Measurements from ENCODE around the gene SMIM35.
A peak's percentile ranks its signal among the peaks of the same experiment; 100 is the strongest.
"Not testable (repeated sequence)": the region's sequence is repeated elsewhere in the genome, so short reads cannot be mapped to it uniquely, and the experiment has no call there.

SMIM35 gene

GRCh38 chr11:117989351-117990102, 97.2 kb downstream of the SMIM35 start:
- no peak for DNase-seq (ENCODE audit: low read depth in 1 of 2, low spot score in 1 of 2)

GRCh38 chr11:117986981-117987574, 99.7 kb downstream of the SMIM35 start:
- peak in 1 of 2 donors; percentile 57 for DNase-seq (ENCODE audit: low read depth in 1 of 2, low spot score in 1 of 2)

DNA sequence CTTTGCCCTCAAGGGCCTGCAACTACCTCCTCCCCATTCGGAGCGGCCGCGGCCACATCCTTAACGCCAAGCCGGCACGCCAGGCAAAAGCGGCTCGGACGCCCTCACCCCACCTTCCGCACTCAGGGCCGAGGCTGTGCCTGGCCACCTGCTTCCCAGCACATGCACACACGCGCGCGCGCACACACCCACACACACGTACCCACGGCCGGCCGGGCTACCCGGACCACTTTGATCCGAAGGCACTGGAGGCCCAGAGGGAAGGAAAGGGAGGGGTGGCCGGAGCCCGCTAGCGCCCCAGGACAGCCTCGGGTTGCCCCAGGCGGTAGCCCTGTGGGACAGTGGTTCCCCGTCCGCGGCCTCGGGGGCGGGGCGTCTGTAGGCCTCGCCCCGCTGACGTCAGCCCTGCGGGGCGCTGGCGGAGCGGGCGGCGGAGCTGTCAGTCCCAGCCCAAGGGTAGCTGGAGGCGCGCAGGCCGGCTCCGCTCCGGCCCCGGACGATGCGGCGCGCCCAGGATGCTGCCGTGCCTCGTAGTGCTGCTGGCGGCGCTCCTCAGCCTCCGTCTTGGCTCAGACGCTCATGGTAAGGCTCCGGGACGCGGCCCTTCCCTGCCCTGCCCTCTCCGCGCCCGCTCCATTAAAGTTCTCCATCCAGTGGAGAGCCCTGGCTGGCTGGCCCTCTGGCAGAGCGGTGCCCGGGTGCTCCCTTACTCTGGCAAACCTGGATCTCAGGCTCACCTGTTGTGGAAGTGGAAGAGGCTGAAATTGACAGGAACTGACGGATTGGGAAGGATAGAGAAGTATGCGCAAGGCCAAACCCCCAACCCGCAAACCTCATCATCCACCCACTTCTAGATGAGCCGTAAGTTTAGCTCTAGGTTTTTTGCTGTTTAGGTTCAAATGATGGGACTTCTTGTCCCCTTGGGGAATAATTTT, 100.5 kb downstream of the SMIM35 start, which contains the start of gene IL10RA:
Gene IL10RA, plus strand, starts transcription at position 442 of the 935 bp plus-strand sequence. Its CDS starts 74 bp downstream, at position 516.
- DNase-seq (ENCODE audit: low read depth in 1 of 2, low spot score in 1 of 2) = peak; percentile 58 to 81

GRCh38 chr11:117984476-117984875, 102.3 kb downstream of the SMIM35 start:
- no peak for DNase-seq (ENCODE audit: low read depth in 1 of 2, low spot score in 1 of 2)

DNA sequence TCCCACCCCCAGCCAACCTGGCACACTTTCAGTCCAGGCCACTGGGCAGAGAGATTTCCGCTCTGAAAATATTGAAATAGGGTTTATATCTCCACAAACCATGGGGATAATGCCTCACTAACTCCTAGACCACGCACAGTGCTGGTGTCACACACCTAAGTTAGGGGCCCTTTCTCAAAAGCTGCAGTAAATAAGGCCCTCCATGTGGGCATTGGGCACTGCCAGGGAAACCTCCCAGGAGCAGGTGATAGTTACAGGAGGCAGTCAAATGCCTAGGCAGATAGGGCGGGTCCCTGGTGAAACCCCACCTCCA, 103.6 kb downstream of the SMIM35 start:
- DNase-seq (ENCODE audit: low read depth in 1 of 2, low spot score in 1 of 2) = no peak

- no peak for DNase-seq (ENCODE audit: low read depth in 1 of 2, low spot score in 1 of 2)
Measured at GRCh38 chr11:117980720-117981119, 106.0 kb downstream of the SMIM35 start.

DNA sequence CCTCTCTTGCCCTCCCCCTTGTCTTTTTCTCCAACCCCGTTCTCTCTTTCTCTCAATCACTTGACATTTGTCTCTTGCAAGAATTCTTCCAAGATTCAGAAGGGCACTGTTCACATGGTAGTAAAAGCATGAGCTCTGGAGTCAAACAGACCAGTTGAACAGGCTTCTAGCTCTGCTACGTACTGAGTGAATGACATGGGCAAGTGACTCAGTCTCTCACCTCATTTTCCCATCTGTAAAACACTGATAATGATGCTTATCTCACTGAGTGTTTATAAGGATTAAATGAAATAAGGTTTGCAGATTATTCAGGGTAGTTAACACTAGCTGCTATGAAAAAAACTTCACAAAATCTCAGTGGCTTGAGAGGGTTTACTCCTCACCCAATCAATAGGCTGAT, 106.5 kb downstream of the SMIM35 start:
- DNase-seq (ENCODE audit: low read depth in 1 of 2, low spot score in 1 of 2) = no peak

GRCh38 chr11:117979481-117980211, 107.1 kb downstream of the SMIM35 start:
- DNase-seq (ENCODE audit: low read depth in 1 of 2, low spot score in 1 of 2) = no peak

DNA sequence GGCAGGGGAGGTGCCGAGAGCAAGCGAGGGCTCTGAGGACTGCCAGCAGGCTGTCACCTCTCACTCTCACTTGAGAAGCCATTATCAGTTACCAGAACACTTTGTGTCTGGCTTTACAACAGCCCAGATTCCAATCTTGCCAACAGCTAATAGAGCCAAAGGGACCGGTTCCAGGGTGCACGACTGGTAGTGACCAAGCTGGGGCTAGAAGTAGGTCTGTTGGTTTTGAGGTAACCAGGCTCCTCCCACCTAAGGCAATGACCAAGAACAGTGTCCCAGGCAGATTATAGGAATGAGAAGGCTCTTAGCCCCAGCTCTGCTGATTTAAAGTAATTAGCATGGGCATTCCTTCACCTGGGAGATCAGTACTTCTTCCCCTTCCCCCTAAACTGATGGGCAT, 107.8 kb downstream of the SMIM35 start:
- no peak for DNase-seq (ENCODE audit: low read depth in 1 of 2, low spot score in 1 of 2)

GRCh38 chr11:117978291-117978910, 108.4 kb downstream of the SMIM35 start:
- not testable (repeated sequence) for DNase-seq (ENCODE audit: low read depth in 1 of 2, low spot score in 1 of 2)

DNA sequence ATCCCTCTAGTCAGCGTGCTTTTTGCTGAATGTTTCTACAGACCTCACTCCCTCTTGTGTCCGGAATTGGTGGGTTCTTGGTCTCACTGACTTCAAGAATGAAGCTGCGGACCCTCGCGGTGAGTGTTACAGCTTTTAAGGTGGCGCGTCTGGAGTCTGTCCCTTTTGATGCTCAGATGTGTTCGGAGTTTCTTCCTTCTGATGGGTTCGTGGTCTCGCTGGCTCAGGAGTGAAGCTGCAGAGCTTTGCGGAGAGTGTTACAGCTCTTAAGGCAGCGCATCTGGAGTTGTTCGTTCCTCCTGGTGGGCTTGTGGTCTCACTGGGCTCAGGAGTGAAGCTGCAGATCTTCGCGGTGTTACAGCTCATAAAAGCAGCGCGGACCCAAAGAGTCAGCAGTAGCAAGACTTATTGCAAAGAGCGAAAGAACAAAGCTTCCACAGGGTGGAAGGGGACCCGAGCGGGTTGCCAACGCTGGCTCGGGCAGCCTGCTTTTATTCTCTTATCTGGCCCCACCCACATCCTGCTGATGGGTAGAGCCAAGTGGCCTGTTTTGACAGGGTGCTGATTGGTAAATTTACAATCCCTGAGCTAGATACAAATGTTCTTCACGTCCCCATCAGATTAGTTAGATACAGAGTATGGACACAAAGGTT, 109.0 kb downstream of the SMIM35 start:
- not testable (repeated sequence) for DNase-seq (ENCODE audit: low read depth in 1 of 2, low spot score in 1 of 2)

DNA sequence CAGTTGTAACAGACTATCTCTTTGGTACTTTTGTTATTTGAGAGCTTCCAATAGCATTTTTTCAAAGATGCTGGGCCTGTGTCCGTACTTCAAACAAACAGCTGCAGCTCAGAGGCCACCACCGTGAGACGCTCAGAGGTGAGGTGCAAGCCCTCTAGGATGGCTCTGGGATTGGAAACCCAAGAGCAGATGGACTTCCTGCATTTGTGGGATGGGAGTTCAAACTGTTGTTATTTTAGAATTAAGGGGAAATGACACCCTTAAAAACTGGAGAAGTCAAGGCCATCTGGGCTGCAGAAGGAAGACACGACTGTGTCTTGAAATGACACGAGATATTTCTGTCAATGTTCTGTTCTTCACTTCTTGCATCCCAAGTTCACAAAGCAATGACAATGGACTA, 109.7 kb downstream of the SMIM35 start:
- no peak for DNase-seq (ENCODE audit: low read depth in 1 of 2, low spot score in 1 of 2)

DNA sequence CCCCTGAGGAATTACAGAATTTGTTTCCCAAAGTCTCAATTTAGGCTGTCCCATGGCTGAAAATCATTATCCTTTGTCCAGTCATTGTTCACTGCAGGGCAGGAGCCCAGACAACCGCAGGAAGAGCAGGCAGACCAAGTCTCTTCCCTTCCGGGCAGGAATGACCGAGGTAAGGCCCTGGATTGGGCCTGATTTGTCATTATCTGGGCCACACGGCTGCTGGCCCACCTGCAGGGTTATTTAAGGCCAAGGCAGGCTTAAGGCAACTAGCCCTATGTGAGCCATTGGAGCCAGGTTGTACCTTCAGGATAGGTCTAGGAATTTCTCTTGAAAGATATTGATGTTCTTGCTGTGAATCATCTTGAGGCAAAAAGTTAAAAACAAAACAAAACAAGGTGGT, 110.3 kb downstream of the SMIM35 start:
- DNase-seq (ENCODE audit: low read depth in 1 of 2, low spot score in 1 of 2) = no peak

- DNase-seq (ENCODE audit: low read depth in 1 of 2, low spot score in 1 of 2) = no peak
Measured at GRCh38 chr11:117973503-117973860, 113.3 kb downstream of the SMIM35 start.

DNA sequence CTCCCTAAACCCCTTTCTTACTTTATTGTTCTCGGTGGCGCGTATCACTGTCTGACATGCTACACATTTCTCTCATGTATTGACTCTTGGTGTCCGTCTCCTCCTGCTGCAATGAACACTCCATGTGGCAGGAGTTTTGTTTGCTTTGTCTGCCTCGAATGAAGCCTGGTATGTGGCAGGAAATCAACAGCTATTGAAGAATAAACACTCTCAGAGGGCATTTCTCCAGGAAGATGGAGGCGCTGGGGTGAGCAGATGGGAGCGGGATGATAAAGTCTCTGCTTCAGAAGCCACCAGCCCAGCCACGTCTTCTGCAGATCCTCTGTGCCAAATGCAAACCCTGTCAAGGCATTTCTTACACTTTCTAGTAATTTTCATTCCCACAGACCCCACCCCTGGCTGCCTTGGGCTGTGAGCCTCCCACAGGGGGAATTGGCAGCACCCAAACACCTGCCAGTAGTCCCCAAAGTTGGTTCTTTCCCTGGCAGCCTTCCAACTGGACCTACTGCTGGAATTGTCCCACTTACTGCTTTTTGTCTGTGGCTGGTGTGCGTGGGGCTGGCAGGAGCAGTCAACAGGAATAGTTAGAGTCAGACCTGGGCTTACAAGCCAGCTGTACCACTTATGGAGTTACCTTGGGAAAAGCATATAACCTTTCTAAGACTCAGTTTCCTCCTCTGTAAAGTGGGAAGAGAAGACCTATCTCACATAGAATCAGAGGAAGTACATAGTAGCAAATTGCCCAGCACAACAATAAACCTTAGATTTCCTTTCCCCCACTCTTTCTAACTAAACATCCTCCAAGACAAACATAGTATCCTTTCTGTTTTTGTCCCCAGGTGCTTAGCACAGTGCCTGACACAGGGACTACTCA, 113.9 kb downstream of the SMIM35 start:
- no peak for DNase-seq (ENCODE audit: low read depth in 1 of 2, low spot score in 1 of 2)

DNA sequence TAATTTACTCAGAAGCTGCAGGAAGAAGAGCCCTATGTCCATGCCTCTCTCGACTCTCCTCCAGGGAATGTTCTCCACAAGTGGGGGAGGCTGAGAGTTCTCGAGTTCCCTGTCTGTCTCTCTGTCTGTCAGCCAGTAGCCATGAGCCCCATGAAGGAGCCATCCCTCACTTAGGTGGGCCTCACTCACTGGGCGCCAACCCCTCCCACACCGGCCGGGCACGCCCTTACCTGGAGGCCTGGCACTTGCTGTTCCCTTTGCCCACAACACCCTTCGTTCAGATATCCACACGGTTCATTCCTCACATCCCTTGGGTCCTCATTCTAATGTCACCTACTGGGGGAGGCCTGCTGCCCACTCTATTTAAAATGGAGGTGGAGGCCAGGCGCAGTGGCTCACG, 114.7 kb downstream of the SMIM35 start:
- DNase-seq (ENCODE audit: low read depth in 1 of 2, low spot score in 1 of 2) = no peak

DNA sequence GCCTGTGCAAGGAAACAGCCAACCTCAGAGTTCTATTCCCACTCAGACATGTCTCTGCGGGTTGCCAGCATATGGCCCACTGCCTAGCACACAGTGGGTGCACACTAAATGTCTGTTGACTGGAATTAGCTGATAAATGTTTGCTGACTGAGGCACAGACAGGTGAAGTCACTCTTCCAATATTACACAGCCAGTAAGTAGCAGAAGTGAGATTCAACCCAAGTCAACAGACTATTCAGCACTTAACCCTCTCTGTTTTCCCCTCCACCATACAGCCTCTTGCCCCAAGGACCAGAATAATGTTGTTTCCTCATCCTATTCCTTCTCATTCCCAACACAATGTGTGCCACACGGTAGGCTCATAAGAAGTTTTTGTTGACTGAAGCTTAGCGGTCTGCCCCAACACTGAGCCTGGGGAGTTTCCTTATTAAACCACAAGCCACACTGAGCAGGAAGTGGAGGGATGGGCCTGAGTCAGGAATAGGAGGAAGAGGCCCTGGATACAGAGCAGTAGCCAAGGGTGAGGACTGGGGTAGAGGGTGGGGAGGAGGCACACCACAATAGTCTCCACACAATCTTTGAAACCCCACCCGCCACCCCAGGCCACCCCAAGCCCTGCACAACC, 116.3 kb downstream of the SMIM35 start:
- no peak for DNase-seq (ENCODE audit: low read depth in 1 of 2, low spot score in 1 of 2)

DNA sequence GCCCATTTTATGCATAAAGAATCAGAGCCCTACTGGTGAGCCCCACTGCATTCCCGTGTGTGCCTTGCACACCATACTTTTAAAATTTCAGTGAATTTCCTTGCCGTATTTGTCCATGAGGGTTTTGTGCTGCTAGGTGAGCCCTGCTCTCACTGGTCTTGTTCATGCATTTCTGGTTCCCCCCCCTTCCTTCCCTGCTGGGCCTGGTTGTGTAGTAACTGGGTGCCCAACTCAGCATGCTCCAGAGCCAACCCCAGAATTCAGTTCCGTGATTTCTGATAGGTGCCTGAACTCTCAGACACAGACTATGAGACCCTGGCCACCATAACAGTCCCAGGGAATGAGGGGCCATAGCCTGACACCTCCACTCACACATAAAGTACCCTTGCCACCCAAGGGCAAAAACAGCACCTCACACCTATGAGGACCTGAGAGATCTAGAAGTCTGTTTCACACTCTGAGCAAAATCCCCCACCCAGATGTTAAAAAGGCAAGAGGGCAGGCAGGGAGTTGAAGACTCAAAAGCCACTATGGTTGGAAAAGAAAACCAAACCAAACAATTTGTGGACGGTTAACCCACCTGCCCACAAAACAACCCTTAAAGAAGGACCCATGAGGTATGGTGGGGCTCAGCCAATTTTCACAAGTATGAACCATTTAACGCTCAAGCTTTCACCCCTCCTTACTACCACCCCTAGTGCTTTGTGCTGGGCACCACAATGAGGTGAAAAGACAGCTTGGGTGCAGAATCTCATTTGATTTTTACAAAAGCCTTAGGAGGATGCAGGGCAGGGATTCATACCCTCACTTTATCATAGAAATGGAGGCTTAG, 117.4 kb downstream of the SMIM35 start:
- DNase-seq (ENCODE audit: low read depth in 1 of 2, low spot score in 1 of 2) = no peak
